ENCODE measurements around the gene CEP104. TPM values are rescaled to one million over a fixed set of nuclear protein-coding genes. Genes with fewer than 3 reads are reported as not detected.

The CEP104 gene
- total RNA-seq, 1 donor from 2014 or later, result 18.3 TPM

DNA sequence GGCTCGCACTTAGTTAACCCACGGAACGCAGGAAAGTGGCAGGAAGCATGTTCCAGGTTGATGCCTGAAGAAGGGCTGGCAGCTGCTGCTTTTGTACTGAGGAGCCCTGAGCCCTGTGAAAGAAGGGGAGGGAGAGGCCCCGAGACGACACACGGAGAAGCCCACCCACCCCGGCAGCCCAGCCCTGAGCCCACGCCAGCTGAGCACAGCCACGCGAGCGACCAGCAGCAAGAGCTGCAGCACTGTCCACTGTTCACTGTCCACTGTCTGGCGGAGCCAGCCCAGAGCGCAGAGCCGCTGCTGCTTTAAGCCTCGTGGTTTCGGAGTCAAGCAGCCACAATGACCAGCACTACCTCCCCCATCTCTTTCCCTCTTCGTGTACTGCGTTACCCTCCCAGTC lies 66.1 kb downstream of the CEP104 start:
- TF ChIP-seq, protein P1, sequence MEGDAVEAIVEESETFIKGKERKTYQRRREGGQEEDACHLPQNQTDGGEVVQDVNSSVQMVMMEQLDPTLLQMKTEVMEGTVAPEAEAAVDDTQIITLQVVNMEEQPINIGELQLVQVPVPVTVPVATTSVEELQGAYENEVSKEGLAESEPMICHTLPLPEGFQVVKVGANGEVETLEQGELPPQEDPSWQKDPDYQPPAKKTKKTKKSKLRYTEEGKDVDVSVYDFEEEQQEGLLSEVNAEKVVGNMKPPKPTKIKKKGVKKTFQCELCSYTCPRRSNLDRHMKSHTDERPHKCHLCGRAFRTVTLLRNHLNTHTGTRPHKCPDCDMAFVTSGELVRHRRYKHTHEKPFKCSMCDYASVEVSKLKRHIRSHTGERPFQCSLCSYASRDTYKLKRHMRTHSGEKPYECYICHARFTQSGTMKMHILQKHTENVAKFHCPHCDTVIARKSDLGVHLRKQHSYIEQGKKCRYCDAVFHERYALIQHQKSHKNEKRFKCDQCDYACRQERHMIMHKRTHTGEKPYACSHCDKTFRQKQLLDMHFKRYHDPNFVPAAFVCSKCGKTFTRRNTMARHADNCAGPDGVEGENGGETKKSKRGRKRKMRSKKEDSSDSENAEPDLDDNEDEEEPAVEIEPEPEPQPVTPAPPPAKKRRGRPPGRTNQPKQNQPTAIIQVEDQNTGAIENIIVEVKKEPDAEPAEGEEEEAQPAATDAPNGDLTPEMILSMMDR (conservative IDR thresholded peaks at IDR 0.05; ENCODE audit: low read depth, low read length), result no peak
- no peak for DNase-seq (ENCODE audit: low read depth)
- no peak overlapping the region for H3K4me3 ChIP-seq (ENCODE audit: low read depth, low read length)

DNA sequence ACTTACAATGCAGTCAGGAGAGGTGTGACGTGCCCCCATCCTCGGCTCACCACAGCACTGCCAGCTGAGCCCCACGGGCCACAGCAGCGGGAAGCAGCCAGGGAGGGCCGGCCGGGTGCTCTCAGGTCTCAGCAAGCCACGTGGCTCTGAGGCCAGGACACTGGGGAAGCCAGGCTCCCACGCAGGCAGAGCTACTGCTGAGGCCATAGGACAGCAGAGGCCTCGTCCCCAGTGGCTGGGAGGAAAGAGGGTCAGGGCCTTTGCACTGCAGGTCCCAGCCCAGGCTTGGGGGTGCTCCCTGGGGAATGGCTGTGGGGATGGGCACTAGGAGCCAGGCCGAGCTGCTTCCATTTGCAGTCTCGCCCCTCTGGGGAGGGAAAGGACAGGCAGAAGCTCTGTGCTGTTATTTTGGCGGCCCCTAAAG lies 66.5 kb downstream of the CEP104 start:
- DNase-seq (ENCODE audit: low read depth), result no peak
- no peak overlapping the region for H3K4me3 ChIP-seq (ENCODE audit: low read depth, low read length)
- TF ChIP-seq, protein P1 (conservative IDR thresholded peaks at IDR 0.05; ENCODE audit: low read depth, low read length), result no peak

DNA sequence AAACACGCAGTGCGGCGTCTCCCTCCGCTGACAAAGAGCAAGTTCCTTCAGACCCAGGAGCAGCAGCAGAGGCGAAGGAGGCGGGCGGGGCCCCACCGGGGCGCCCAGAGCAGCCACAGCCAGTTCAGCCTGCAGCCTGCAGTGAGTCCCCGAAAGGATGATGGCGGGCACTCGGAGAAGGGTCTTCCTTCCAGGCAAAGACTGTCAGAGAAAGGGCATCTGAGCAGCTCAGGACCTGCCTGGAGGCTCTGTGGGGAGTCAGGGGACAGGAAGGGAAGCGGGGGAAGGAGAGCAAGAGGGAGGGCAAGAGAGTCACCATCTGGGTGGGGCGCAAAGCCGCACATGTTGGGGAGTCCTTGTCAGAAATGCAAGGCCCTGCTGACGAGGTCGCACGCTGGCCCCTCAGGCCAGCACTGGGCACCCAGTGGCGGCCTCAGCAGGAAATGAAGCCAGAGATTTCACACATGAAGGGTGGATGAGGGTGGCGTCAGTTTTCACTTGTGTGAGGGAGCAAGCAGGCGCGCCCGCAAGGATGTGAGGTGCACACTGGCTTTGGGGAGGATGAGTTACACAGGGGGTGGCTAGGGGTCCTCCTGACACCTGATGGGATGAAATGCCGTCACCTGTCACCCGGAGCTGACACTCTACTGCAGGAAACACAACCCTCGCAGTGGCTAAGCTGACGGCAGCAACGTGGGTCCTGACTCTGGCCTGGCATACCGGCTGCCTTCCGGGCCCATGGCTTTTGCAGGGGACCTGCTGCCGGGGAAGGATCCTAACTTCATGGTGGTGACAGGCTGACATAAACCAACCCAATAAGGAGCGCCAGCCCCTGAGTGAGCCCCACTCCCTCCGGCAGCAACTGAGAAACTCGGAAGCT lies 67.3 kb downstream of the CEP104 start:
- H3K4me3 ChIP-seq (ENCODE audit: low read depth, low read length), result no peak overlapping the region
- TF ChIP-seq, protein P1 (conservative IDR thresholded peaks at IDR 0.05; ENCODE audit: low read depth, low read length), result no peak
- DNase-seq (ENCODE audit: low read depth), result no peak

DNA sequence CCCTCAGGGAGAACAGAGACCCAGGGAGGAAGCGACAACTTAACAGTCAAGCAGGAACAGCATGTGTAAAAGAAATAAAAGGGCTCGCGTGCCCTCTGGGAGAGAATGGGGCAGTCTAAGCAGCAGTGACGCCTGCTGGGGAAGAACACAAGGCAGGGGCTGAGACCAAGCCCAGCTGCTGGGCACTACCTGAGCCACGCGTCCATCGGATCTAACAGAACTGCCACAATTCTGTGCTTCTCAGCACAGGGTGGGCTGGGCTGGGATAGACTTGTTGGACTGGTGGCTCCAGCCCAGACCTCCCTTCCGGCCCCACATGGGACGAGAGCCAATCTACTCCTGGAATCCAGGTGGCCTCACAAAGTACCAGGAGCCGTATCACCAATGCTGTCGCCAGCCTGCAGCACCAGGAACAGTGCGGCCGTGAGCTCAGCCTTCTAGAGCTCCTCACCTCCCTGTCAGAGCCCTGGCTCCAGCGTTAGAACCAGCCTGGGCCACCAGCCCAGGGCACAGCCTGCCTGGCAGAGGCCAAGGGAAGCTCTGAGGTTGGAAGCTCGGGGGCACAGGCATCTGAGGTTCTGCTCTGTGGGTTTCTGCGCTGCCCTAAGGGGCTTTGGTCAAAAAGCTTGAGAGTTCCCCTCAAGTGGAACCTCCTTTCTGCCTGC lies 68.1 kb downstream of the CEP104 start:
- TF ChIP-seq, protein P1 (conservative IDR thresholded peaks at IDR 0.05; ENCODE audit: low read depth, low read length), result no peak
- no peak for DNase-seq (ENCODE audit: low read depth)

DNA sequence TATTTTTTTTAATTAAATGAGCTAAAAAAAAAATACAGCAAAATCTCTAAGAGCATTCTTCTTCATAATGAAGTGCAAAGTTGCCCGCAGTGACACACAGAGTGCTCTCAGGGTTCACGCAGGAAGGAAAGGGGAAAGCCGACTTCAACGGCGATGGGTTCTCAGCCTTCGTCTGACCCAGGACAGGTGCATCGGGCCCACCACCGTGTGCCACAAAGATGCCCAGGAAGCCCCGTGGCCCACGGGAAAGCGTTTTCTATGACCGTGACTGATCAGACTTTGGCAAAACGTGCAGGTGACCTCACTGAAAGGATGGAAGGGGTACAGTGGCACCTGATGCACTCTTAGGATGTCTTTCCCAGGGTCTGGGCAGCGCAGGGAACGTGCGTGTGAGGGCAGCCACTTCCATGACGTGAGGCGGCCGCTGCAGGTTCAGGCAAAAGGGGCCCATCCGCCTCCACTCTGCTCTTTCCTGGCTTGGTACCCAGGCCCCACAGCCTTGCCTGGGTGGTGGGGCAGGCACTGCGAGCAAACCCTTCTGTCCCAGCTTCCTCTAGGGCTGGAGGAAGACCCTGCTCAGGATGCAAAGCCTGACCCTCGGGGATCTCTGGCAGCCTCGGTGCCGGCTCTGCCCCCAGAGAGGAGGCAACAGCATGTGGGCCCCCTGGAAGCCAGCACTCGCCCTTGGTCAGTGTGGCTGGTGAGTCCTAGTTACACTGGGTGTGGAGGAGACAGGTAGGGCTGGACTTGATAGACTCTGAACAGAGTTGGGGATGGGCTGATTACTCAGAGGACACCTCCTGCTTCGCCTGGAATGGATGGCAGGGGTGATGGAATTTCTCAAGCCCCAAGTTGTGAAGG lies 69.0 kb downstream of the CEP104 start:
- DNase-seq (ENCODE audit: low read depth), result no peak
- TF ChIP-seq, protein P1 (conservative IDR thresholded peaks at IDR 0.05; ENCODE audit: low read depth, low read length), result no peak
- no peak overlapping the region for H3K4me3 ChIP-seq (ENCODE audit: low read depth, low read length)

More for the DNA sequence above, 68.1 kb downstream of the CEP104 start:
- H3K4me3 ChIP-seq (ENCODE audit: low read depth, low read length), result no peak overlapping the region

DNA sequence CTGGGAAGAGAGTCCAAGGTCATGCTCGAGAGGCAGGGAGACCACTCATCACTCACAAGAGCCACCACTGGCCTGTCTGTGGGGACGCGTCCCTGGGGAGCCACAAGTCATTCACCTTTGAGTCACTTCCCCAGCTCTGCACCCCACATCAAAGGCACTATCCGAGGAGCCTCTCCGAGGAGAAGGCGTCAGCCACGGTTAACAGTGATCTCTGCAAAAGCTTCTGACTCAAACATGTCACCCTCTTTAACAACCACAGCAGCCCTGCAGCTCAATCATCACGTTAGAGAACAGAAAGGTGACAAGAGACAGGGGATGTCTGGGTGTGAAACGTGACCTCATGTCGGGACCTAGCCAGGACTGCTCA lies 69.7 kb downstream of the CEP104 start:
- H3K4me3 ChIP-seq (ENCODE audit: low read depth, low read length), result no peak overlapping the region
- DNase-seq (ENCODE audit: low read depth), result no peak
- TF ChIP-seq, protein P1 (conservative IDR thresholded peaks at IDR 0.05; ENCODE audit: low read depth, low read length), result no peak

All from epithelial cell of proximal tubule (primary cell).